ENCODE results near the gene TOMM7.

DNA sequence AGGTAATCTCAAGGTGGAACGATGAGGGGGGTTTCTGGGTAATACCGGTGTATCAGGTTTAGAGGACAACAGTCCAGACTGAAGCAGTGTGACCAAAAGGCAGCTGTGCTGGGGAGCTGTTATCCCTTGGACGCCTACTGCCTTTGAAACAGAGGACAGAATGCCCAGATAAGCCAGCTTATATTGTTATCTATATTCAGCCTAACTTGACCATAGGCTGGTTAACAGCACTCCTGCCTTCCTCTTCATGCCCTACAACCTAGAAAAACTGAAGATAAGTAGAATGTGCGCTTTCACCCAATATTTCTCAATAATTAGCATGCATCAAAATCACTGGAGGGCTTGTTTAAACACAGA, 50.8 kb downstream of the TOMM7 start:
- TF ChIP-seq EP300 (IDR thresholded peaks at IDR 0.05), result no peak
- TF ChIP-seq, protein P1, sequence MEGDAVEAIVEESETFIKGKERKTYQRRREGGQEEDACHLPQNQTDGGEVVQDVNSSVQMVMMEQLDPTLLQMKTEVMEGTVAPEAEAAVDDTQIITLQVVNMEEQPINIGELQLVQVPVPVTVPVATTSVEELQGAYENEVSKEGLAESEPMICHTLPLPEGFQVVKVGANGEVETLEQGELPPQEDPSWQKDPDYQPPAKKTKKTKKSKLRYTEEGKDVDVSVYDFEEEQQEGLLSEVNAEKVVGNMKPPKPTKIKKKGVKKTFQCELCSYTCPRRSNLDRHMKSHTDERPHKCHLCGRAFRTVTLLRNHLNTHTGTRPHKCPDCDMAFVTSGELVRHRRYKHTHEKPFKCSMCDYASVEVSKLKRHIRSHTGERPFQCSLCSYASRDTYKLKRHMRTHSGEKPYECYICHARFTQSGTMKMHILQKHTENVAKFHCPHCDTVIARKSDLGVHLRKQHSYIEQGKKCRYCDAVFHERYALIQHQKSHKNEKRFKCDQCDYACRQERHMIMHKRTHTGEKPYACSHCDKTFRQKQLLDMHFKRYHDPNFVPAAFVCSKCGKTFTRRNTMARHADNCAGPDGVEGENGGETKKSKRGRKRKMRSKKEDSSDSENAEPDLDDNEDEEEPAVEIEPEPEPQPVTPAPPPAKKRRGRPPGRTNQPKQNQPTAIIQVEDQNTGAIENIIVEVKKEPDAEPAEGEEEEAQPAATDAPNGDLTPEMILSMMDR (IDR thresholded peaks at IDR 0.05), result no peak
- TF ChIP-seq POLR2A (IDR thresholded peaks at IDR 0.05; ENCODE audit: low read depth), result no peak
